ENCODE results near the gene ZMYND12.

Gene ZMYND12

DNA sequence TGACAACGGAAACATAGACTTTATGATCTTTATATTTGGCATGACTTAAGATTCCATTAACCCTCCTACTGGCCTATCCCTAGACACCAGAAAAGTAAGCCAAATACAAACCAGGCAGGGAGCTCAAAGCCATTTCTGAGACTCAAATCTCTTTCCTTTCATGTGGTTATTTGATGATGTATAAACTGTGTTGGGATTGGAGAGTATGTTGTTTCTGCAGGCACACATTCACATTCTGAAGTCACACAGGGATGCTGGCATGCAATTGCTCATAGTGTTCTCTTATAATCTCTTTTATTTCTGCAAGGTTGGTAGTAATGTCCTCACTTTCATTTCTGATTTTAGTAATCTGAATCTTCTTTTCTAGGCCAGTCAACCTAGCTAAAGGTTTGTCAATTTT is 5.8 kb downstream of the ZMYND12 start:
- no peak overlapping the region for H3K4me3 ChIP-seq (ENCODE audit: low read depth, low read length)
- DNase-seq (ENCODE audit: low read depth, low spot score) = peak; percentile 4
- TF ChIP-seq, protein P1, sequence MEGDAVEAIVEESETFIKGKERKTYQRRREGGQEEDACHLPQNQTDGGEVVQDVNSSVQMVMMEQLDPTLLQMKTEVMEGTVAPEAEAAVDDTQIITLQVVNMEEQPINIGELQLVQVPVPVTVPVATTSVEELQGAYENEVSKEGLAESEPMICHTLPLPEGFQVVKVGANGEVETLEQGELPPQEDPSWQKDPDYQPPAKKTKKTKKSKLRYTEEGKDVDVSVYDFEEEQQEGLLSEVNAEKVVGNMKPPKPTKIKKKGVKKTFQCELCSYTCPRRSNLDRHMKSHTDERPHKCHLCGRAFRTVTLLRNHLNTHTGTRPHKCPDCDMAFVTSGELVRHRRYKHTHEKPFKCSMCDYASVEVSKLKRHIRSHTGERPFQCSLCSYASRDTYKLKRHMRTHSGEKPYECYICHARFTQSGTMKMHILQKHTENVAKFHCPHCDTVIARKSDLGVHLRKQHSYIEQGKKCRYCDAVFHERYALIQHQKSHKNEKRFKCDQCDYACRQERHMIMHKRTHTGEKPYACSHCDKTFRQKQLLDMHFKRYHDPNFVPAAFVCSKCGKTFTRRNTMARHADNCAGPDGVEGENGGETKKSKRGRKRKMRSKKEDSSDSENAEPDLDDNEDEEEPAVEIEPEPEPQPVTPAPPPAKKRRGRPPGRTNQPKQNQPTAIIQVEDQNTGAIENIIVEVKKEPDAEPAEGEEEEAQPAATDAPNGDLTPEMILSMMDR (IDR thresholded peaks at IDR 0.05; ENCODE audit: low read depth, low read length) = no peak
- in situ Hi-C loops (cut with HindIII; ENCODE audit: low sequenced_read_pairs) = no loop called here

DNA sequence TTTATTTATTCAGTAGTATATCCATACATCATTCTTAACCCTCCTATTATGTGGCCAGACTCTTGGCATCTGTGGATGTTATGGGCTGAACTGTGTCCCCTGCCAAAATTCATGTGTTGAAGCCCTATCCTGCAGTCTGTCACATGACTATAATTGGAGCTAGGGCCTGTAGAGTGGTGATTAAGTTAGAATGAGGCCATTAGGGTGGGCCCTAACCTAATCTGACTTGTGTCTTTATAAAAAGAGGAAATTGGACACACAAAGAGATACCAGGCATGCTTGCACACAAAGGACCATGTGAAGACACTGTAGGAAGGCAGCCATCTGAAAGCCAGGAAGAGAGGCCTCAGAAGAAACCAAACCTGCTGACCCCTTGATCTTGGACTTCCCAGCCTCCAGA is 6.6 kb downstream of the ZMYND12 start:
- in situ Hi-C loops (cut with HindIII; ENCODE audit: low sequenced_read_pairs) = no loop called here
- no peak overlapping the region for H3K4me3 ChIP-seq (ENCODE audit: low read depth, low read length)
- no peak for DNase-seq (ENCODE audit: low read depth, low spot score)
- TF ChIP-seq, protein P1 (IDR thresholded peaks at IDR 0.05; ENCODE audit: low read depth, low read length) = no peak

DNA sequence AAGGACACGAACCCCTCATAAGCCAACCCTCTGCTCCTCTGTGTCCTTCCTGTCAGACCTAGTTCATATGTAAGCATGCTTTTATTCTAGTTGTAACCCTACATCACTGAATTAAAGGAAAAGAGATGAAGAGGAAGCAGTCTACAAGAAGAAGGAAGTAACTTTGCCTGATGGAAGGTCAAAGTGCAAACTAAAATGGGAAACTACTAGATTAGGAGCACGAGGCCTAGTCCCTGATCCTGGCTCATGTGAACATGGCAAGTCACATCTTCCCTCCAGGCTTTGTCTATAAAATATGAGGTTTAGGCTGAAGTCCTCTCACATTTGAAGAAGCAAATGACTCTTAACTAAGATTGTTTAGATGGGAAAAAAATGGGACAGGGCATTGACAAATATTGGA is 13.2 kb downstream of the ZMYND12 start:
- TF ChIP-seq, protein P1 (IDR thresholded peaks at IDR 0.05; ENCODE audit: low read depth, low read length) = no peak
- in situ Hi-C loops (cut with HindIII; ENCODE audit: low sequenced_read_pairs) = no loop called here
- no peak overlapping the region for H3K4me3 ChIP-seq (ENCODE audit: low read depth, low read length)
- DNase-seq (ENCODE audit: low read depth, low spot score) = no peak

DNA sequence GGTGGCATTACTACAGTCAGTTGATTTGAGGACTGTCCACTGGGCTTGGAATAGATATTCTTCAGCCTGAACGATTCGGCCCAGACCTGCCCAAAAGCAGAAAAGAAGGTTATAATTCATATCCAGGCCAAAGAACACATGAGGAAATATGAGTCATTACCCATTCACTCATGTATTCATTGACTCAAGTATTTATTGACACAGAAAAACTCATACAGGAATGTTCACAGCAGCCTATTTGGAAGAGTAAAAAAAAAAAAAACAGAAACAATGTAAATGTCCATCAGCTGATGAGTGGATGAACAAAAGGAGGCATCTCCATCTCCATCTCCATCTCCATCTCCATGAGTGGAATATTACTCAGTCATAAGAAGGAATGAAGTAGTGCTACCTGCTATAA is 15.9 kb downstream of the ZMYND12 start:
- H3K4me3 ChIP-seq (ENCODE audit: low read depth, low read length) = no peak overlapping the region
- in situ Hi-C loops (cut with HindIII; ENCODE audit: low sequenced_read_pairs) = no loop called here
- TF ChIP-seq, protein P1 (IDR thresholded peaks at IDR 0.05; ENCODE audit: low read depth, low read length) = no peak
- DNase-seq (ENCODE audit: low read depth, low spot score) = peak; percentile 66

DNA sequence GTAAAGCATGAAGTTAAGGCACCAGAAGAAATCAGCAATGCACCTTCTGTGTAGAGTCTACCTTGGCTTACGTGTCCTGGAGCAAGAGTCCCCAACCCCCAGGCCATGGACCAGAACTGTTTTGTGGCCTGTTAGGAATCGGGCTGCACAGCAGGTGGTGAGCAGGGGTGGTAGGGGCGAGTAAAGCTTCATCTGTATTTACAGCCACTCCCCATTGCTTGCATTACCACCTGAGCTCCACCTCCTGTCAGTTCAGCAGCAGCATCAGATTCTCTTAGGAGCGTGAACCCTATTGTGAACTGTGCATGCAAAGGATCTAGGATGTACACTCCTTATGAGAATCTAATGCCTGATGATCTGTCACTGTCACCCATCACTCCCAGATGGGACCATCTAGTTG is 21.5 kb downstream of the ZMYND12 start:
- in situ Hi-C loops (cut with HindIII; ENCODE audit: low sequenced_read_pairs) = no loop called here
- H3K4me3 ChIP-seq (ENCODE audit: low read depth, low read length) = no peak overlapping the region
- DNase-seq (ENCODE audit: low read depth, low spot score) = no peak
- TF ChIP-seq, protein P1 (IDR thresholded peaks at IDR 0.05; ENCODE audit: low read depth, low read length) = no peak

DNA sequence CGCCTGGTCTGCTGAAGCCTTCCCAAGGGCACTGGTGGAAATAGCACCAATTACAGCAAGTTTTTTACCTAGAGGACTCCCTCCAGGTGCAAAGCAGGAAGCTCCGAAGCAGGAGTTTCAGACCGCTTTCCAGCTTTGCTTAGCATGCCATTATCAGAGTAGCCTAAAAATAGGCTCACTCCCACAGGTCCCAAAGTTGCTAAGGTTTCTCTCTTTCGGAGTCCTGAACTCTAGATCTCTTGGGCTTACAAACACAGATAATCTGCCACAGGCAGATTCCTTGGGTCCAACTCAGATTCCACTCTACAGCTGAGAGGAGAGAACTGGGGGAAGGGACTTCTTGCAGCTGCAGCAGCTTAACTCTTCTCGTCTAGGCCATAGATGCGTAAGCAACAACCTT is 22.5 kb downstream of the ZMYND12 start:
- in situ Hi-C loops (cut with HindIII; ENCODE audit: low sequenced_read_pairs) = no loop called here
- no peak overlapping the region for H3K4me3 ChIP-seq (ENCODE audit: low read depth, low read length)
- TF ChIP-seq, protein P1 (IDR thresholded peaks at IDR 0.05; ENCODE audit: low read depth, low read length) = no peak
- DNase-seq (ENCODE audit: low read depth, low spot score) = no peak

DNA sequence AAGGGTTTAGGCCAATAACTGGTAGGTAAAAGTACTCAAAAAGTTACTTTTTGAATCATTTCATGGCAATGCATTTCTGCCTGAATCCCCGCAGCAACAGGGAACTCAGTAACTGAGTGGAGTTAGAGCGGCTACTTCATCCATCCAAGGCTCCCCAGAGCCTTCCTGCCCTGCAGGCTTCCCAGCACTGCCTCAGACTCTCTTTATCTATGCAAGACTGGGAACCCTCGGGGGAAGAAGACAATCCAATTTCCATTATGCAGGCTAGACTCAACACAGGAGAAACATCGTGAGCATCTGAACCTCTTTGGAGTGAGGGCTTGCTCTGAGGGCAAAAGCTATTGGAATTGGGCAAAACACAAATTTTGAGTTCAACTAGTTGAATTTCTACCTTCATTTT is 23.1 kb downstream of the ZMYND12 start:
- TF ChIP-seq, protein P1 (IDR thresholded peaks at IDR 0.05; ENCODE audit: low read depth, low read length) = no peak
- no peak overlapping the region for H3K4me3 ChIP-seq (ENCODE audit: low read depth, low read length)
- in situ Hi-C loops (cut with HindIII; ENCODE audit: low sequenced_read_pairs) = no loop called here
- DNase-seq (ENCODE audit: low read depth, low spot score) = no peak

All from astrocyte of the spinal cord (primary cell).